Measurements from ENCODE around the gene JAK2. TPM values are rescaled to one million over a fixed set of nuclear protein-coding genes. Genes with fewer than 3 reads are reported as not detected.

Gene JAK2
- total RNA-seq, 4 donors from 2014 or later, result 4.6 to 16.5 (median 9.0) TPM

GRCh38 chr9:5112646-5113045 lies 127.6 kb downstream of the JAK2 start:
- intact Hi-C loops (cut with DNase I; ENCODE audit: low total_unique reads), result no loop called here
- Histone ChIP-seq H3K27me3 (no peaks in the 10 kb centered on the region), H3K4me1 (no peaks in the 10 kb centered on the region), H3K27ac (no peak overlapping the region), H3K4me3 (no peak overlapping the region), H3K36me3 (peaks cover 0 to 37% of the 10 kb centered on the region in 2 donors), H3K9me3 (no peaks in the 10 kb centered on the region)
- DNase-seq (no peak), ATAC-seq (no peak)
- in situ Hi-C loops (cut with MboI; ENCODE audit: low sequenced_read_pairs in 4 of 4), result no loop called here
- TF ChIP-seq CTCF (IDR thresholded peaks at IDR 0.05 in 4 of 5, conservative IDR thresholded peaks at IDR 0.05 in 1 of 5), result no peak
- TF ChIP-seq POLR2A (IDR thresholded peaks at IDR 0.05), result no peak

- Histone ChIP-seq H3K27ac (no peak overlapping the region), H3K27me3 (no peaks in the 10 kb centered on the region), H3K4me3 (no peak overlapping the region), H3K36me3 (peaks cover 0 to 37% of the 10 kb centered on the region in 2 donors), H3K4me1 (no peaks in the 10 kb centered on the region), H3K9me3 (no peaks in the 10 kb centered on the region)
- intact Hi-C loops (cut with DNase I; ENCODE audit: low total_unique reads) (no loop called here), in situ Hi-C loops (cut with MboI; ENCODE audit: low sequenced_read_pairs in 4 of 4) (no loop called here)
- ATAC-seq, result no peak
- peak in 1 of 2 donors; percentile 7 for DNase-seq
- TF ChIP-seq POLR2A (IDR thresholded peaks at IDR 0.05), result no peak
- TF ChIP-seq CTCF (IDR thresholded peaks at IDR 0.05 in 4 of 5, conservative IDR thresholded peaks at IDR 0.05 in 1 of 5), result no peak
These were observed 128.5 kb downstream of the JAK2 start for GRCh38 chr9:5113523-5113922.

GRCh38 chr9:5113994-5114748 lies 129.1 kb downstream of the JAK2 start:
- in situ Hi-C loops (cut with MboI; ENCODE audit: low sequenced_read_pairs in 4 of 4) (no loop called here), intact Hi-C loops (cut with DNase I; ENCODE audit: low total_unique reads) (no loop called here)
- H3K27me3 ChIP-seq, result no peaks in the 10 kb centered on the region
- no peak for ATAC-seq
- H3K4me1 ChIP-seq, result no peaks in the 10 kb centered on the region
- no peak overlapping the region for H3K27ac ChIP-seq
- TF ChIP-seq CTCF (IDR thresholded peaks at IDR 0.05 in 4 of 5, conservative IDR thresholded peaks at IDR 0.05 in 1 of 5), result no peak
- TF ChIP-seq POLR2A (IDR thresholded peaks at IDR 0.05), result no peak
- peak in 1 of 2 donors; percentile 6 for DNase-seq
- H3K36me3 ChIP-seq, result peaks cover 0 to 37% of the 10 kb centered on the region in 2 donors
- H3K4me3 ChIP-seq, result no peak overlapping the region
- H3K9me3 ChIP-seq, result no peaks in the 10 kb centered on the region

- no peak for DNase-seq
- intact Hi-C loops (cut with DNase I; ENCODE audit: low total_unique reads), result no loop called here
- ATAC-seq, result no peak
- Histone ChIP-seq H3K4me3 (no peak overlapping the region), H3K36me3 (peaks cover 0 to 24% of the 10 kb centered on the region in 2 donors), H3K4me1 (peaks cover 0 to 6% of the 10 kb centered on the region in 2 donors), H3K27me3 (no peaks in the 10 kb centered on the region), H3K27ac (no peak overlapping the region), H3K9me3 (no peaks in the 10 kb centered on the region)
- TF ChIP-seq CTCF (IDR thresholded peaks at IDR 0.05 in 4 of 5, conservative IDR thresholded peaks at IDR 0.05 in 1 of 5) (no peak), POLR2A (IDR thresholded peaks at IDR 0.05) (no peak)
- in situ Hi-C loops (cut with MboI; ENCODE audit: low sequenced_read_pairs in 4 of 4), result no loop called here
These were observed 137.0 kb downstream of the JAK2 start for GRCh38 chr9:5122116-5122515.
